HK-2 (cell line): ENCODE measurements around the gene ADH1A.
"Not testable (repeated sequence)": the region's sequence is repeated elsewhere in the genome, so short reads cannot be mapped to it uniquely, and the experiment has no call there.

ENCODE experiments used
- DNase-seq: peaks from one replicate; pipeline ENCODE4 v3.0.0-alpha.2; 2018; ENCODE audit not compliant: unreplicated experiment

Gene ADH1A

DNA sequence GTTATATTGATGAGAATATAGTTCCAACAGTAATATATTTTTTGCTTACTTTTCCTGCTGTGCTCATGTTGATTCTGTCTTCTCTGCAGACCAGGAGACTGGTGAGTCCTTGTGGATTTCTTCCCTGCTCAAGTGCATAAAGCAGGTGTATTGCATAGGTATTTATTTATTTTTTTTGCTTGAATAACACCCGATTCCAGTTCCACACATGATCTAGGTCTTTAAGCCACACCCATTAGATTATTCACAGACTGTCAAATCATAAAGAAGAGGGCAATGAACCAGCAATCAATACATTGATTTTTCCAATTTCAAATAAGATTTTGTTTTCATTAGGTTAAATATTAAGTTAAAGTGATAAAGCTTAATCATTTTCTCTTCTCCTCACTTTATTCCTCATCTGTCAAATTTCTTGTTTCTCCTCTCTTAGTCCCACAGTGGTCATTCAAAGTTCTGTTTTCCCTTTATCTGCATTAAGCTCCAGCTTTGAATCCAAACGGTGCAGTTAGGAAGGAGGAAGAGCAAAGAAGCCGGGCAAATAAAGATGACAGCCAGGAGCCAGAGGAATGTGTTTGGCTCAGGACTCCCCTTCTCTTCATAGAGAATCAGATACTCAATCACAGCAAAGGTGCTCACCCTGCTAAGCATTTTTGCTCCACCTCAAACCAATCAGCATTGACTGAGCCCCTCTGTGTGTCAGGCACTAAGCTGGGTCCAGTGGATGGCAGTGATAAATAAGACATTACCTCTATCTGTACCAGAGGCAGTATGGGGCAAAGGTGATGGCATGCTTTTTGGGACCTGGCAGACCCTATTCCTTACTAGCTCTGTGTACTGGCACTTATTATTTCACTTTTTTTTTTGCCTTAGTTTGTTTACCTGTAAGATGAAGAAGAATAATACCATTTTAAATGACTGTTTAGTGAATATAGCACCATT, at the start of gene ADH1A:
Gene ADH1A (minus strand): TSS at position 138 of the 939 bp plus-strand sequence. CDS start 71 bp downstream, at position 67.
- no peak for DNase-seq

DNA sequence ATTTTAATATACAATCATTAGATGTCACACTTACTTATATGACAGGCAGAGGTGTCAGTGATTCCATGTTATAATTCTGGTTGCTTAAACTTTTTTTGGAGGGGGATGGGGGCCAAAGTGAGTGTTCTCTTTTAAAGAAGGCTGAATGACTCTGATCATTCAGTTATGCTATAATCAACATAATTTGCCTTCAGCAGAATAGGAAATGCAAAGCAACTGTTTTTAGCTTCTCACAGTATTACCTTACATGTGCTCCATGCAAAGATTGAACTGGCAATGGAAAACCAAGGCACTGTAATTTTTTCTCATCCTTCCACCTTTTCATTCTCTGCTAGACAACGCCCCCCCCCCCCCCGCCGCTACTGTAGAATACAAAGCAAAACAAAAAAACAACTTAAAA, 48.4 kb upstream of the ADH1A start:
- DNase-seq: no peak

DNA sequence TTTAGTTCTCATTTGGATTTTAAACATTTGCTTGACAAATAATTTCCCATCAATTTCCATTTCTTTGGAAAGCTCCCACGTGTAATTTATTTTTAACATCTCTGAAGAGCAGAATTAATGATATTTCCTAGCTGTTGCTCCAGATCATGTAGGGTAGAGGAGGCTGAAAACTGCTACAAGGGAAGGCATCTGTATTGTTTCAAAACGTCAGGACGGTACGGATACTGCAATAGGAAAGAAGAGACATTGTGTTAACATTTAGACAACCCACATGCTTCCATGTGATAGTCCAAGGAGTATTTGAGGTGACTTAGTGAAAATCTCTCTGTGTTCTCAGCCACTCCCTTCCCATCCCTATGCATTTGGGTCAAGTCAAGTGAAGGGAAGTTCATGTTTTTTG, 45.8 kb upstream of the ADH1A start:
- DNase-seq: no peak

DNA sequence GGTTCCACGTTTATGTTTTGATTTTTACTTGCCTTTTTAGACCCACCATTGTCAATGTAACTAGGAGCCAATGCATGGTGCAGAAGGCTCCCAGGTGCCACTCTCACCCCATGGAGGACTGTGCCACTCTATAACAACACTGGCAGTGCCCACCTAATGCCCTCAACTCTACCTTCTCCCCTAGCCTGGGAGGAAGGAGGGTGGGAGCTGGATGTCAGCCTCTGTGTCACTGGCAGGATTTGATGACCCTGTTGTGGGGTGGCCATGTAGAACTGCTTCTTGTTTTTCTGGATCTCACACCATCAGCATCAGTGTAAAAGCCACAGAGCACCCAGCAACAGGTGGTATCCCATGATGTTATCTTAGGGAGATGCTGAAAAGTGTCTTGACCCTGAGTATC, 44.1 kb upstream of the ADH1A start:
- DNase-seq: no peak

DNA sequence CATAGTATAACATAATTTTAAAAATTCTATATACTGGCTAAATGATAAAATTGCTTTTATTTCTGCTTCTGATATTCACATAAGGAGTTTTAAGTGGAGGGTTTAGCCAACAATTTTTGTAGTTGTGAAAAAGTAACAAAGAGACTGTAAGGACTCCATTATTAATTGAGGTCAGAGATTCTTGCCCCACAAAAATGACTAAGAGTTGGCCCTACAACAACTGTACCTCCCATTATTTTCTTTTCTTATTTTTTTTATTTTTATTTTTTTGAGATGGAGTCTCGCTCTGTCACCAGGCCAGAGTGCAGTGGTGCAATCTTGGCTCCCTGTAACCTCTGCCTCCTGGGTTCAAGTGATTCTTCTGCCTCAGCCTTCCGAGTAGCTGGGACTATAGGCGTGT, 39.9 kb upstream of the ADH1A start:
- no peak for DNase-seq

DNA sequence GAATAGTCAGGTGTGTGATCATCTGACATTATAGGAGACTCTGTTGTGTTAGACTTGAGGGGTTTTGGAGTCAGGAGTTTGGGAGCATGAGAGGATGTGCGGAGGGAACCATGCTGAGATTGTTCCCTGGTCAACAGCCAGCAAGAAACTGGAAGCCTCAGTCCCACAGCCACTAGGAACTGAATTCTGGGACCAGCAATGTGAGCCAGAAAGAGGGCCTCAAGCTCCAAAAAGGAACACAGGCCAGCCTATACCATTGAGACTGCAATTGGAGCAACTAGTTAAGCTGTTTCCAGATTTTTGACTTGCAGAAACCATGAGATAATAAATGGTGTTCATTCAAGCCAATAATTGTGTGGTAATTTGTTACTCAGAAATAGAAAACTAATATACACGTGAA, 39.1 kb upstream of the ADH1A start:
- DNase-seq: no peak

DNA sequence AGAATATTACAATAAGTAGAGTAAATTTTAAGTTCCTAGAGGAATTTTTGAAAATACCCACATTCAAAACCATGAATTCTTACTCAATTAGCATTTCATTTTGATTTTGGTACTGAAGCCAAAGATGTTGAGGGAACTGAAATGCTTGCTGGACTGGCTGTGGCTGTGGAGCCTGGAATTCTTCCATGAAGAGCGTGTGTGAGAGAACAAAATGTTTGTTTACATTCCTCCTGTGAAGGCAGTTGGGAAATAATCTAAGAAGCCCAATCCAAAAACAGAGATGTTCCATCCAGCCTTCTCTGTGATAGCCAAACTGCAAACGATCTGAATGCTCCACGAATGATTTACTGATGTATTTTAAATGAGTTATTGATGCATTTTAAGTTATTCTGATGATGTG, 34.2 kb upstream of the ADH1A start:
- no peak for DNase-seq

DNA sequence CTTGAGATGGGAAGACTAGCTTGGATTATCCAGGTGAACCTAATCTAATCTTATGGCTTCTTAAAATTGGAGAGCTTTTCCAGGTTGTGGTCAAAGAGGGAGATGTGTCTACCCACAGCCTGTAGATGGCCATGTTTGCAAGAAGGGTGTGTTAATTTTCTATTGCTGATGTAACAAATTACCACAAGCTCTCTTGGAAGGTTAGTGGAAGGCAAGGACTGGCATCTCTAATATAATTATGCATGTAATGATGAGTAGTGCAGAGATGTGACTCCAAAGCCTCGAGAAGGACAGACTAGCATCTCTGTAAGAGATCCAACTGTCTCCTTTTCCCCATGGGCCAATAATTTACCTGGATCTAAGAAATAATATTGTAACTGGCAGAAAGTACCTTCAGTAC, 33.6 kb upstream of the ADH1A start:
- DNase-seq: no peak

DNA sequence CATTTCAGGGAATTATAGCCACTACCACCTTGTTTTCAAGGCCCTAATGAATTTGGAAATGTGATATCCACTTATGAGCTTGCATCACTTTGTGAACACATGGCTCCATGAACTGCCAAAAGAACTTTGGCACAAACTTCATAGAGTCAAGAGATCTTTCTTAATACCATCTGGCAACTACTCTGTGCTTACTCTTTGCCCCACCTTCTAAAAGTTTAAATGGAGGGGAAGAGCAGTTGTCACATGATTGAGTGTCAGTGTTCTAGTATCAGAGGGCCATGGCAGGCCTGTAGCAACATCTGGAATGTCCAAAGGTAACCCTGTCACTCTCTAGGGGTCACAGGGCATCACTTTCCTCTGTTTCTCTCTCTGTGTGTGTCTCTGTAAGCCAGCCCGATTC, 33.0 kb upstream of the ADH1A start:
- DNase-seq: no peak

DNA sequence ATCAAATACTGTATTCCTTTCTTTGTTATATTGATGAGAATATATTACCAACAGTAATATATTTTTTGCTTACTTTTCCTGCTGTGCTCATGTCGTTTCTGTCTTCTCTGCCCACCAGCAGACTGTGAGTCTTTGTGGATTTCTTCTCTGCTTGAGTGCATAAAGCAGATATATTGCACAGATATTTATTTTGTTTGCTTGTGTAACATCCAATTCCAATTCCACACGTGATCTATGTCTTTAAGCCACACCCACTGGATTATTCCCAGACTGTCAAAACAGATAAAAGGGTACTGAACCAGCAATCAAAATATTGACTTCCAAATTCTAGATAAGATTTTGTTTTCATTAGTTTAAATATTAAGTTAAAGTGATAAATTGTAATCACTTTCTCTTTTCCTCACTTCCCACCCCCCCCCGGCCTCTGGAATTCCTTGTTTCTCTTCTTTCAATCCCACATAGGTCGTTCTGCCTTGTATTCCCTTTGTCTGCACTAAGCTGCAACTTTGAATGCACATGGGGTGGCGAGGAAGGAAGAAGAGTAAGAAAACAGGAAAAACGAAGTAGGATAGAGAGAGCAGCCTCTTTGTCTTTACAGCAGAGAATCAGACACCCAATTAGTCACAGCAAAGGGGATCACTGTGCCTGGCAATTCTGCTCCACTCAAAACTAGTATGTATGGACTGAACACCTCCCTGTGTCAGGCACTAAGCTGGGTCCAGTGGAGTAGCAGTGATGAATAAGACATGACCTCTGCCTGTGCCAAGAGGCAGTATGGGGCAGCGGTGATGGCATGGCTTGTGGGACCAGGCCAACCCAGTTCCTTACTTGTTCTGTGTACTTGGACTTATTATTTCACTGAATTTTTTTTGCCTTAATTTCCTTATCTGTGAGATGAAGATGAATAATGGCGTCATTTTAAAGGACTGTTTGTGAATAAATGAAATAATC, 30.7 kb upstream of the ADH1A start, which contains the start of gene ADH1B:
Gene ADH1B (minus strand): TSS at position 161 of the 951 bp plus-strand sequence. CDS start 70 bp downstream, at position 91.
- no peak for DNase-seq

DNA sequence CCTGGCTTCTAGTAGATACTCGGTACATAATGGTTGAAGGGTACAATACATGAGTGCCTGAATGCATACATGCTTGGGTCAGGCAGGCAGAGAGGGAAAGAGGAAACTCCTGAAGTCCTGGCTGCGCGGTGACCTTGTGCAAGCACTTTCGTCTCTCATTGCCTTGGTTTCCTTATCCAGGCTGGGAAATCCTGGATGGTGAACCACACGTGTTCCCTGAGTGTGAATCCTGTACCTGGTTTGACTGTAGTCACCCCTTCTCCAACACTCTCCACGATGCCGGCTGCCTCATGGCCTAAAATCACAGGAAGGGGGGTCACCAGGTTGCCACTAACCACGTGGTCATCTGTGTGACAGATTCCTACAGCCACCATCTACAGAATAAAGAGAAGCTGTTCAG, 27.0 kb upstream of the ADH1A start:
- not testable (repeated sequence) for DNase-seq

DNA sequence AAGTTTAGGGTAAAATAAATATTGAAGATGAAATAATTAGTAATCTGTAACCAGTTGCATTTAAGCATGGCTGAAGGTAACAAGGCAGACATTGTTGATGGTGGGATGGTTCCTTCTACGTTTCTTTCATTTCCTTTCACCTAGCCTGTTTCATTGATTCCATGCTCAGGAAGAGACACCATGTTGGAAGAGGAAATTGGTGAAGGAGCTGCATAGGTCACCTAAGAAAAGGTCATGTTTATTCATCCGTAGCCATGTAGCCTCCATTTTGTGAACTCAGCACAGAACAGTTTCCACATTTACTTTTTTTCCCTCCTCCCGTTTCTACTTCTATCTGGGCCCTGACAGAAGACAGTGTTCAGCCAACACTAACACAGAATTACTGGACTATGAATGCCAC, 26.6 kb upstream of the ADH1A start:
- no peak for DNase-seq

DNA sequence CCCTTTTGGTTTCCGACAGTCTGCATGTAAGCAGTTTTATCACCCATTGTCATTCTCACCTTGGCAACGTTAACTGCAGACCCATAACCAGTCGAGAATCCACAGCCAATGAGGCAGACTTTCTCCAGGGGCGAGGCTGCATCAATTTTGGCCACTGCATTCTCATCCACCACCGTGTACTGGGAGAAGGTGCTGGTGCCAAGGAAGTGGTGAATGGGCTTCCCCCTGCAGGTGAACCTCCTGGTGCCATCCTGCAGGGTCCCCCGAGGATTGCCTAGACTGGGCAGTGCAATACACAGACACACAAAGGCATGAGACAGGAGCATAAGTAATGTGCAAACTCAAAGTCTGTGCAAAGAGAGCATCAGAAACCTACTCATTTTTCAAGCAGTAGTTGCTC, 25.1 kb upstream of the ADH1A start:
- no peak for DNase-seq

DNA sequence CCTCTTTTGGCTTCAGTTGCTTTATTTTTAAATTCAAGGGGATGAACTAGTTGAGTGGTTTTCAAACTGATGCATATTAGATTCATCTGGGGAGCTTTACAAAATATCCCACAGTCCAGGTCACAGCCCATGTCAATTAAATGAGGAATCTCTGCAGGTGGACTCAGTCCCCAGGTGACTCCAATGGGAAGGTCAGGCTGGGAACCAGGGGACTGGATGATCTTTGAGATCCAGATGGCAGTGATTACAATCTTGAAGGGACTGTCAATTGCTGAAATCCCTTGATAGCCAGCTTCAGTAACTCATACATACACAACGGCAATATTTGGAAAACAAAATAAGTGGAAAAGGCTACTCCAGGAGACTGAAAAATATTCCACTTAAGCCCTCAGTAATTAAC, 23.4 kb upstream of the ADH1A start:
- DNase-seq: no peak

DNA sequence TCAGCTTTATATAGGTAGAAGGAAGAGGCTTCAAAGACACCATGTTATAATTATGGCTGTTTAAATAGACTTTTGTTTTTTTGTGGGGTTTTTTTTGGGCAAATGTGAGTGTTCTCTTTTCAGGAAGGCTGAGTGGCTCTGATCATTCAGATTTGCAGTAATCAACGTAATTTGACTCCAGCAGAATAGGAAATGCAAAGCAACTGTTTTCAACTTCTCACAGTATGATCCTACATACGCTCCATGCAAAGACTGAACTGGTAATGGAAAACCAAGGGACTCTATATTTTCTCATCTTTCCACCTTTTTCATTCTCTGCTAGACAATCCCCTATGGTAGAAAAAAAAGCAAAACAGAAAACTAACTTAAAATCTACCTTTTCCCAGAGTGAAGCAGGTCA, 19.6 kb upstream of the ADH1A start:
- no peak for DNase-seq

DNA sequence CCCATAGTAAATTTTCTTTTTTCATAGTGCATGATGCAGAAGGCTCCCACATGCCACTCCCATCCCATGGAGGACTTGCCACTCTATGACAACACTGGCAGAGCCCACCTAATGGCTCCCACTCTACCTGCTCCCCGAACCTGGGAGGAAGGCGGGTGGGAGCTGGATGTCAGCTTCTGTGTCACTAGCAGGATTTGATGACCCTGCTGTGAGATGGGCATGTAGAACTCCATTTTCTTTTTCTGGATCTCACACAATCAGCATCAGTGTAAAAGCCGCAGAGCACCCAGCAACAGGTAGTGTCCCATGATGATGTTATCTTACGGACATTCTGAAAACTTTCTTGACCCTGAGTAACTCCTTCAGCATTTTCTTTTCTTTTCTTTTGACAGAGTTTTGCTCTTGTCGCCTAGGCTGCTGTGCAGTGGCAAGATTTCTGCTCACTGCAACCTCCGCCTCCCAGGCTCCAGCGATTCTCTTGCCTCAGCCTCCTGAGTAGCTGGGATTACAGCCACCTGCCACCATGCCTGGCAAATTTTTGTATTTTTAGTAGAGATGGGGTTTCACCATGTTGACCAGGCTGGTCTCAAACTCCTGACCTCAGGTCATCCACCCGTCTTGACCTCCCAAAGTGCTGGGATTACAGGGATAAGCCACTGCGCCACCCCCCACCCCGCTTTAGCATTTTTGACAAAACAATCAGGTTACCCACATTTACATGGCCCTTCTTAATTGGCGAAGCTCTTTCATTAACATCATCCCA, 15.0 kb upstream of the ADH1A start:
- DNase-seq: no peak

DNA sequence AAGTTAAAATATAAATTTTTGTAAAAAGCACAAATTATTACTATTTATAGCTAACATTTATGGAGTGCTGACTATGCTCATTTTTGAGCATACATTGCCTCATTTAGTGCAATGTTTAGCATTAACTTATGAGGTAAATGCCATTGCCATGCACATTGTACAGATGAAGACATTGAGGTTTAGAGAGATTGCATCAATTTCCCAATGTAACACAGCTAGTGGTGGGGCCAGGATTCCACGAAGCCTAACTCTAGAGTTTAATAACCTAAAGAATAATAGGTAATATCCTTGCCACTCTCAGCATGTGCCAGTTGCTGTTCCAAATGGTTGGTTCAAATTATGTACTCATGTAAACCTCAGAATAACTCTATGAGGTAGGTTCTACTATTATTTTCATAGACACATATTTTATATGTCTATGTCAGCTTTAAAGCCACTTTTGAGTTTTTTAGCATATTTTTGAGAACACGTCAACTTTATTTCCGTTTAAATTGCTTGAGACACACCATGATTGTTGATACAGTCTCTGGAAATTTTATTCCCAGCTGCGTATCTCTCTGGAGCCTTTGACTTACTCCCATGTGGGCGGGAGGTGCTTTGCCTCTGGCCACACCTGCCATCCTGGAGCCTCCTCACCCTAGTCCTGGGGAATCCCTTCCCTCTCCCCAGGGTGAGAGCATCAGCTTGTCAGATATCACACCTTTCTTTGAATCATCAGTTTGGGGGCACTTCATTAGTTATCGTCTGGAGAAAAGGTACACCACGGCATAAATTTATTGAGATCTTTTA, 10.8 kb upstream of the ADH1A start:
- no peak for DNase-seq

DNA sequence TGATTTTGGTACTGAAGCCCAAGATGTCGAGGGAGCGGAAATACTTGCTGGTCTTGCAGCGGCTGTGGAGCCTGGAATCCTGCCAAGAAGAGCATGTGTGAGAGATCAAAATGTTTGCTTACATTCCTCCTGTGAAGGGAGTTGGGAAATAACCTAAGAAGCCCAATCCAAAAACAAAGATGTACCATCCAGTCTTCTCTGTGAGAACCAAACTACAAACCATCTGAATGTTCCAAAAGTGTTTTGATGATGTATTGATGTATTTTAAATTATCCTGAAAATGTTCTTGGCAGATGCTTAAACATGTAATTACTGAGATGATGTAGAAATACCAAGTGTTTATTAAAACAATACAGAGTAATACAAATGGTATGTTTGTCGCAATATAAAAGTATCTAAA, 10.1 kb upstream of the ADH1A start:
- no peak for DNase-seq

DNA sequence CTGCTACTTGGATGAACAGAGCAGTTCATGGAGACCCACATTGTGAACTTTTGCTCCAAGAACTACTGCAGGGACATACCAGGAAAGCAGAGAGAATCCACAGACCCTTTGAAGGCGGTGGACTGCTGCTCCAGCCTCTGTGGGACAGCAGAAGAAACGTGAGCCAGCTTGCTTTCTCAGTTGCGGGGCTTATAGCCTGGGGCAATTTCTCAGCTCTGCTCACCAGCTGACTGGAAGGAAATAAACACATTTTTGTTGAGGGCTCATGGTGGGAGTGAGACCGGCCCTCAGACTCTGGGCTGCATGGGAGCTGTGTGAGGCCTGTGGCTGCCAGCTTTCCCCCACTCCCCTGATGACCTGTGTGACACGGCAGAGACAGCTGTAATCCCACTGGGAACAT, 2.6 kb upstream of the ADH1A start:
- DNase-seq: no peak

DNA sequence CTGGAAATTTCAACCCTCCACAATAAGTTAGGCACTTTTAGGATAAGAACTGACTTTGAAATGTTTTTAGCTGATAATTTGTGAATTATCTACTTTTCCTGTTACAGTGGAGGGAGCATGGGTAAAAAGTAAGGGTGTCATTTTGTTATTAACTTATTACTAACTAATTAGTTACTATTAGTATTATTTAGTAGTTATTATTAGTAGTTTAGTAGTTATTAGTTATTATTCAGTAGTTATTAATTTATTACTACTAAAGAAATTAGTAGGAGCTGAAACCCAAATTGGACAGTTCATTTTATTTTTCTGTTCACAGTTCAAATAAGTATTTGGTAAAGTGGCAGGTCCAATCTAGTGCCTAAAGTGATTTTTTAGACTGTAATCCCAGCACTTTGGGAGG, 5.4 kb downstream of the ADH1A start:
- no peak for DNase-seq

DNA sequence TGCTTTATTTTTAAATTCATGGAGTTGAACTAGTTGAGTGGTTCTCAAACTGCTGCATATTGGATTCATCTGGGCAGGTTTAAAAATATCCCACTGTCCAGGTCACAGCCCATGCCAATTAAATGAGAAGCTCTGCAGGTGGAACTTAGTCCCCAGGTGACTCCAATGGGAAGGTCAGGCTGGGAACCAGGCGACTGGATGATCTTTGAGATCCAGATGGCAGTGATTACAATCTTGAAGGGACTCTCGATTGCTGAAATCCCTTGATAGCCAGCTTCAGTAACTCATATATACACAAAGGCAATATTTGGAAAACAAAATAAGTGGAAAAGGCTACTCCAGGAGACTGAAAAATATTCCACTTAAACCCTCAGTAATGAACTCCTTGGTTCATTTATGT, 8.1 kb downstream of the ADH1A start:
- DNase-seq: no peak
